Mesendoderm (in vitro differentiated cells): ENCODE data around the gene TAF6.

Experiments
- DNase-seq: peaks from one replicate; pipeline ENCODE4 v3.0.0; 2013
- H2AK5ac ChIP-seq: 2 replicates; pipeline ENCODE4 v1.6.1; 2013; ENCODE audit warnings: low read length, inconsistent platforms
- H2BK120ac ChIP-seq: 2 replicates; pipeline ENCODE4 v1.6.1; 2013; ENCODE audit warnings: low read depth, mild to moderate bottlenecking, low read length, moderate library complexity, mixed read lengths
- H2BK15ac ChIP-seq: replicated peaks from 2 replicates; pipeline ENCODE4 v1.6.1; 2013; ENCODE audit warnings: low read depth, mild to moderate bottlenecking, moderate library complexity
- H2BK5ac ChIP-seq: 2 replicates; pipeline ENCODE4 v1.6.1; 2013; ENCODE audit warnings: low read length, inconsistent platforms
- H3K18ac ChIP-seq: 2 replicates; pipeline ENCODE4 v1.6.1; 2013; ENCODE audit warnings: mild to moderate bottlenecking, low read length, mixed read lengths
- H3K23ac ChIP-seq: one replicate; pipeline ENCODE4 v1.6.1; 2013; ENCODE audit warnings: low read length
- H3K27ac ChIP-seq: 2 replicates; pipeline ENCODE4 v1.5.1; 2013; ENCODE audit warnings: low read depth, mild to moderate bottlenecking, inconsistent platforms, low read length, moderate library complexity
- H3K27me3 ChIP-seq: 2 replicates; pipeline ENCODE4 v1.6.1; 2013; ENCODE audit warnings: low read length, control low read depth, mild to moderate bottlenecking, inconsistent platforms; ENCODE audit not compliant: insufficient read depth, poor library complexity
- H3K36me3 ChIP-seq: 2 replicates; pipeline ENCODE4 v1.6.1; 2013; ENCODE audit warnings: low read length, inconsistent platforms; ENCODE audit not compliant: control insufficient read depth, insufficient read depth
- H3K4ac ChIP-seq: one replicate; pipeline ENCODE4 v1.6.1; 2013; ENCODE audit warnings: low read depth, mild to moderate bottlenecking, low read length, moderate library complexity
- H3K4me1 ChIP-seq: 2 replicates; pipeline ENCODE4 v1.6.1; 2013; ENCODE audit warnings: low read depth, low read length, inconsistent platforms; ENCODE audit not compliant: control insufficient read depth
- H3K4me2 ChIP-seq: 2 replicates; pipeline ENCODE4 v1.6.1; 2013; ENCODE audit warnings: low read length
- H3K4me3 ChIP-seq: 2 replicates; pipeline ENCODE4 v1.5.1; 2013; ENCODE audit warnings: mild to moderate bottlenecking, low read length
- H3K56ac ChIP-seq: one replicate; pipeline ENCODE4 v1.6.1; 2013; ENCODE audit warnings: low read length
- H3K79me1 ChIP-seq: 2 replicates; pipeline ENCODE4 v1.6.1; 2013; ENCODE audit warnings: low read length, inconsistent platforms
- H3K79me2 ChIP-seq: 2 replicates; pipeline ENCODE4 v1.6.1; 2013; ENCODE audit warnings: mild to moderate bottlenecking, low read length; ENCODE audit not compliant: control insufficient read depth, insufficient read depth
- H3K9ac ChIP-seq: 2 replicates; pipeline ENCODE4 v1.6.1; 2013; ENCODE audit warnings: low read length, inconsistent platforms
- H4K5ac ChIP-seq: one replicate; pipeline ENCODE4 v1.6.1; 2013; ENCODE audit warnings: low read length
- H4K8ac ChIP-seq: one replicate; pipeline ENCODE4 v1.6.1; 2013; ENCODE audit warnings: low read depth, mild to moderate bottlenecking, control low read depth, low read length, moderate library complexity
- WGBS: extraction: QIAGEN DNeasy Blood & Tissue Kit; methylation state at CpG from one replicate; pipeline ENCODE4 v1.1.7; 2013; ENCODE audit warnings: low lambda C conversion rate, missing lambda C conversion rate; ENCODE audit not compliant: insufficient coverage; ENCODE audit errors: extremely low coverage; 5-methylcytosine and 5-hydroxymethylcytosine counted together

The TAF6 gene

DNA sequence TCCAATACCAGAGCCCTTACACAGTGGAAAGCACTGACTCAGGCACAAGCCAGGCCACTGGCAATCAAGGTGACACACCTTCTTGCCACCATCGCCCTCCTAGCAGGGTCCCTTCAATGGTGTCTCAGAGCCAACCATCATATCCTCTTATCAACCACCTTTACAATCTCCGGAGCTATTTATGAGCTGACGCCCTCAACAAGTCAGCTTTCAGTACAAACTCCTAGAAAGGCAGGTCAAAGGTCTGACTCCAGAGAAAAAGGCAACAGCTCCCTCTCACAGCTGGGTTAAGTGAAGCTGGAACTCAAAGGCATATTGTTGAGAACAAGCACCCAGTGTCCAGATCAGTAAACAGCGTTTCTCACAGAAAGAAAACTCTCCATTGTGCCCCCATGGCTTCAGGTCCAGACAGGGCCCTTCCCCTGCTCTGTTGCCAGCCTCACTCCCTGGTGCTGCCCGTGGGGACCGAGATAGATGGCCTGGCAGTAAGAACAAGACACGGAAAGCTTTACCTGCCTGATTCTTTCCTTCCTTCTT is 40.1 kb downstream of the TAF6 start:
- H2AK5ac ChIP-seq = no peak overlapping the region
- H3K23ac ChIP-seq = no peak overlapping the region
- no peak overlapping the region for H3K9ac ChIP-seq
- peaks cover 18% of the 10 kb centered on the region for H3K79me1 ChIP-seq
- no peak overlapping the region for H4K8ac ChIP-seq
- H3K4ac ChIP-seq = no peak overlapping the region
- H3K56ac ChIP-seq = peak overlapping the region; percentile 34
- H2BK5ac ChIP-seq = no peak overlapping the region
- no peak overlapping the region for H2BK120ac ChIP-seq
- H3K27me3 ChIP-seq = no peaks in the 10 kb centered on the region
- no peak for DNase-seq
- peaks cover 18% of the 10 kb centered on the region for H3K36me3 ChIP-seq
- no peak overlapping the region for H3K4me2 ChIP-seq
- no peak overlapping the region for H3K27ac ChIP-seq
- H3K4me3 ChIP-seq = no peak overlapping the region
- H3K4me1 ChIP-seq = peaks cover 3% of the 10 kb centered on the region
- H2BK15ac ChIP-seq = no peak overlapping the region
- H3K18ac ChIP-seq = no peak overlapping the region
- no peak overlapping the region for H4K5ac ChIP-seq
- WGBS = no CpG with 5 or more reads among the region's 7 CpGs
- H3K79me2 ChIP-seq = peaks cover 40% of the 10 kb centered on the region

DNA sequence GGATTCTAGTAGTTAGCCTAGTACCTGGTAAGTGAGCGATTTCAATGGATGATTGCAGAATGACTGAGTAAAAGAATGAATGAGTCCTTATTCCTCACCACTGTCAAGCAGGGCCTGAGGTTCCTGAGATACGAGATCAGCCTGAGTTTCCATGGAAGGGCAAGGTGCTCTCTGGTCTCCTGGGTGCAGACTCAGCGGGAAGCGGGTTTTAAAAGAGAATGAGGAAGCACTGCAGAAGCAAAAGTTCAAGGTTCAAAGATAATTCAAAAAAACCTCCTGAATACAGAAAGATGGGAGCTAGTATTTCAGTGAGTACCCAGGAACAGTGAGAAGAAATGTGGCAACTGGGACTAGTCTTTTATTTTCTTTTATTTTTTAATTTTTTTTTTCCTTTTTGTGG is 42.0 kb downstream of the TAF6 start:
- Histone ChIP-seq H3K23ac (no peak overlapping the region), H4K8ac (no peak overlapping the region), H3K27me3 (no peaks in the 10 kb centered on the region), H3K36me3 (peaks cover 31% of the 10 kb centered on the region), H4K5ac (no peak overlapping the region), H3K4me1 (peaks cover 3% of the 10 kb centered on the region), H3K4me2 (no peak overlapping the region), H3K27ac (no peak overlapping the region), H3K9ac (no peak overlapping the region), H2BK15ac (no peak overlapping the region), H2BK120ac (no peak overlapping the region), H3K18ac (no peak overlapping the region), H3K79me1 (peaks cover 19% of the 10 kb centered on the region), H2AK5ac (no peak overlapping the region), H3K79me2 (peaks cover 40% of the 10 kb centered on the region), H2BK5ac (no peak overlapping the region), H3K56ac (no peak overlapping the region), H3K4ac (no peak overlapping the region), H3K4me3 (no peak overlapping the region)
- no peak for DNase-seq
- no CpG with 5 or more reads among the region's 4 CpGs for WGBS

DNA sequence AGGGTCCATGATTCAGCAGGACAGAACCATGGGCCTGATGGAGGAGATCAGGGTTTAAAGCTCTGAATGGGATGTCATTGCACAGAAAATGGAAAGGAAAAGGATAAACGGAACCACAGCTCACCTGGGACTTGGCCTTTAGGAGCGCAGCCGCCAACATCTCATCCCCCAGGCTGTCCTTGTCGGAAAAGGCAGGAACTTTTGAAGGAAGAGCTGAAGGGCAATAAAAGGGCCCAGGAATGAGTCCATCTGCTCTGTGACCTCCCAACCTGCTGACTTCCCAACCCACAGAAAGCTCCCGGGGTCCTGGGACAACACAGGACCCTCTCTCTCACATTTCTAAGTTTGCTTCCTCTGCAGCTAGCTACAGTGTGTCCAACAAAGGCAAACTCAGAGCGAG is 43.7 kb downstream of the TAF6 start:
- no CpG with 5 or more reads among the region's 6 CpGs for WGBS

DNA sequence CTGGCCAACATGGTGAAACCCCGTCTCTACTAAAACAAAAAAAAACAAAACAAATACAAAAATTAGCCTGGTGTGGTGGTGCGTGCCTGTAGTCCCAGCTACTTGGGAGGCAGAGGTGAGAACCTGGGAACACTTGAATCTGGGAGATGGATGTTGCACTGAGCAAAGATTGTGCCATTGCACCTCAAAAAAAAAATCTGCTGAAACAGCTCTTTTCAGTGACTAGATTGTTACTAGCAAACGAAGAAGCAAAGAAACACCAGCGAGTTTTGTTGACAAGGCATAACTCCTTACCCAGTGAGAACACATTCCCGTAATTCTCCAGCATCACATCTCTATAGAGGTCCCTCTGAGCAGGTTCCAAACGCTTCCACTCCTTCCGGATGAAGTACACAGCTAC is 44.3 kb downstream of the TAF6 start:
- H3K4ac ChIP-seq = no peak overlapping the region
- H2AK5ac ChIP-seq = no peak overlapping the region
- H3K56ac ChIP-seq = no peak overlapping the region
- no peak overlapping the region for H2BK120ac ChIP-seq
- H3K18ac ChIP-seq = no peak overlapping the region
- no peak overlapping the region for H3K4me2 ChIP-seq
- H4K5ac ChIP-seq = no peak overlapping the region
- H3K4me1 ChIP-seq = no peaks in the 10 kb centered on the region
- H2BK5ac ChIP-seq = no peak overlapping the region
- no peak overlapping the region for H3K27ac ChIP-seq
- no peak overlapping the region for H3K23ac ChIP-seq
- H3K27me3 ChIP-seq = no peaks in the 10 kb centered on the region
- no peak for DNase-seq
- peaks cover 17% of the 10 kb centered on the region for H3K79me1 ChIP-seq
- no peak overlapping the region for H4K8ac ChIP-seq
- no CpG with 5 or more reads among the region's 7 CpGs for WGBS
- H3K36me3 ChIP-seq = peaks cover 53% of the 10 kb centered on the region
- peaks cover 23% of the 10 kb centered on the region for H3K79me2 ChIP-seq
- no peak overlapping the region for H3K9ac ChIP-seq
- no peak overlapping the region for H3K4me3 ChIP-seq
- H2BK15ac ChIP-seq = no peak overlapping the region

More for the DNA sequence above, 43.7 kb downstream of the TAF6 start:
- Histone ChIP-seq H3K4me2 (no peak overlapping the region), H2BK15ac (no peak overlapping the region), H2AK5ac (no peak overlapping the region), H3K27ac (no peak overlapping the region), H3K23ac (no peak overlapping the region), H3K56ac (no peak overlapping the region), H3K36me3 (peaks cover 47% of the 10 kb centered on the region), H3K4ac (no peak overlapping the region), H3K18ac (no peak overlapping the region), H4K8ac (no peak overlapping the region), H2BK120ac (no peak overlapping the region), H3K79me1 (peaks cover 19% of the 10 kb centered on the region), H4K5ac (no peak overlapping the region), H2BK5ac (no peak overlapping the region), H3K27me3 (no peaks in the 10 kb centered on the region), H3K9ac (no peak overlapping the region), H3K4me3 (no peak overlapping the region), H3K4me1 (peaks cover 3% of the 10 kb centered on the region), H3K79me2 (peaks cover 29% of the 10 kb centered on the region)
- no peak for DNase-seq

DNA sequence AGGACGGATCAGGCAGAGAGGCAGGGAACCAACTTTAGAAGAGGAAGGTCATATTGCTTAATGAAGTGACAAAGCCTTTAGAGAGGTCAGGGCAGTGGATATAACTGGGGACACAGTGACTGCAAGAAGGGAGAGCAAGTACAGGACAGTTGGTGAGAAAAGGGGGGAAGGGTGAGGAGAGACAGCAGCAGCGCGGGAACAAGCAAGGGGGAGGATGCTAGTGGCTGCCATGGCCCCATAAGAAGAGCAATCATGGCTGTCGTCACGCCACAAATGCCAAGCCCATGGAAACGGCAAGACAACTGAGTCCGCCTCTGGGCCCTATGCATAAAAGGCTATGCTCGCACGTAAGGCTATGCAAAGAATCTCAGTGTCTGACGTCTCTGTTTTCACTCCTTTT is 46.7 kb downstream of the TAF6 start:
- WGBS = no CpG with 5 or more reads among the region's 10 CpGs
- no peak overlapping the region for H3K56ac ChIP-seq
- H3K9ac ChIP-seq = no peak overlapping the region
- H3K4me3 ChIP-seq = peak overlapping the region; percentile 2
- DNase-seq = no peak
- no peak overlapping the region for H4K8ac ChIP-seq
- H3K79me2 ChIP-seq = peaks cover 5% of the 10 kb centered on the region
- peaks cover 50% of the 10 kb centered on the region for H3K36me3 ChIP-seq
- no peak overlapping the region for H3K4ac ChIP-seq
- H3K18ac ChIP-seq = no peak overlapping the region
- no peaks in the 10 kb centered on the region for H3K27me3 ChIP-seq
- H3K79me1 ChIP-seq = peaks cover 11% of the 10 kb centered on the region
- no peak overlapping the region for H2AK5ac ChIP-seq
- H3K27ac ChIP-seq = no peak overlapping the region
- H3K23ac ChIP-seq = no peak overlapping the region
- no peak overlapping the region for H3K4me2 ChIP-seq
- no peak overlapping the region for H4K5ac ChIP-seq
- H2BK15ac ChIP-seq = no peak overlapping the region
- H2BK120ac ChIP-seq = no peak overlapping the region
- no peak overlapping the region for H2BK5ac ChIP-seq
- H3K4me1 ChIP-seq = no peaks in the 10 kb centered on the region

DNA sequence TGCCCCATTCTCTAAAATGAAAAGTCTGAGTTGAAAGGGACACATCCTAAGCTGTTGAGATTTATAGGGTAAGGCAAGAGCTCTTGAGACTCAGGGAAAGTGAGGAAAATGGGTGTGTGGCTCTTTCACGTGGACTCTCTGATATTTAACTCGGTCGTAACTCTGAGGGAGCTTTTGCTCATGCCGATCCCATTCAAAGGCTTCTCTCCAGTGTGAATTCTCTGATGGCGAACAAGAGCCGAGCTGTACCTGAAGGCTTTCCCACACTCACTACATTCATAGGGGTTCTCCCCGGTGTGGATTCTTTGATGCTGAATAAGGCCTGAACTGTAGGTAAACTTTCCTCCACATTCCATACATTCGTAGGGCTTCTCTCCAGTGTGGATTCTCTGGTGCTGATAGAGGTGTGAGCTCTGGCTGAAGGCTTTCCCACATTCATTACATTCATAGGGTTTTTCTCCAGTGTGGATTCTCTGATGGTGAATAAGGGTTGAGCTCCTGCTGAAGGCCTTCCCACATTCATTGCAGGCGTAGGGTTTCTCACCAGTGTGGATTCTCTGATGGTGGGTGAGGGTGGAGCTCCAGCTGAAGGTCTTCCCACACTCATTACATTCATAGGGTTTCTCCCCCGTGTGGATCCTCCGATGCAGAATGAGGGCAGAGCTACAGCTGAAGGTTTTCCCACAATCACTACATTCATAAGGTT is 48.0 kb downstream of the TAF6 start:
- H3K4ac ChIP-seq = no peak overlapping the region
- H3K4me2 ChIP-seq = no peak overlapping the region
- H2BK15ac ChIP-seq = no peak overlapping the region
- H2AK5ac ChIP-seq = no peak overlapping the region
- H3K36me3 ChIP-seq = peaks cover 49% of the 10 kb centered on the region
- no peak overlapping the region for H4K8ac ChIP-seq
- no peak overlapping the region for H3K18ac ChIP-seq
- DNase-seq = peak; percentile 34
- no peak overlapping the region for H4K5ac ChIP-seq
- peak overlapping the region; percentile 31 for H3K4me3 ChIP-seq
- no peaks in the 10 kb centered on the region for H3K27me3 ChIP-seq
- no peaks in the 10 kb centered on the region for H3K79me2 ChIP-seq
- H2BK5ac ChIP-seq = no peak overlapping the region
- no peaks in the 10 kb centered on the region for H3K4me1 ChIP-seq
- no peak overlapping the region for H3K27ac ChIP-seq
- no peak overlapping the region for H3K56ac ChIP-seq
- no peak overlapping the region for H3K23ac ChIP-seq
- peaks cover 9% of the 10 kb centered on the region for H3K79me1 ChIP-seq
- H2BK120ac ChIP-seq = no peak overlapping the region
- no peak overlapping the region for H3K9ac ChIP-seq
- WGBS = no CpG with 5 or more reads among the region's 11 CpGs
